RWPE2 (cell line): Measurements from ENCODE around the gene MTIF2.
"Not testable (repeated sequence)": the region's sequence is repeated elsewhere in the genome, so short reads cannot be mapped to it uniquely, and the experiment has no call there.

Experiments used
- ATAC-seq: fragments of 200-7000 bp; cut with Tn5 transposase; 3 replicates; pipeline ENCODE4 v1.9.1; 2021; ENCODE audit warnings: low read depth
- DNase-seq: peaks from one replicate; pipeline ENCODE4 v3.0.0-alpha.2; 2020; ENCODE audit warnings: low spot score
- H3K27ac ChIP-seq: fragments of 450-650 bp; 2 replicates; pipeline ENCODE4 v1.5.1; 2017; ENCODE audit warnings: mild to moderate bottlenecking; ENCODE audit not compliant: poor library complexity, severe bottlenecking
- H3K27me3 ChIP-seq: fragments of 250-450 bp; sonication (Bioruptor Pico); 2 replicates; pipeline ENCODE4 v1.5.1; 2021; ENCODE audit warnings: mild to moderate bottlenecking, moderate library complexity; ENCODE audit not compliant: insufficient read depth, poor library complexity, severe bottlenecking
- H3K36me3 ChIP-seq: fragments of 250-450 bp; sonication (Bioruptor Pico); 2 replicates; pipeline ENCODE4 v1.5.1; 2020; ENCODE audit warnings: low read depth, mild to moderate bottlenecking, moderate library complexity
- H3K4me1 ChIP-seq: fragments of 250-450 bp; sonication (Bioruptor Pico); 2 replicates; pipeline ENCODE4 v1.5.1; 2021; ENCODE audit warnings: mild to moderate bottlenecking, moderate library complexity; ENCODE audit not compliant: insufficient read depth, poor library complexity, severe bottlenecking
- H3K4me3 ChIP-seq: fragments of 250-450 bp; sonication (Bioruptor Pico); 2 replicates; pipeline ENCODE4 v1.5.1; 2021; ENCODE audit warnings: mild to moderate bottlenecking, moderate library complexity; ENCODE audit not compliant: severe bottlenecking
- H3K9me3 ChIP-seq: fragments of 250-450 bp; sonication (Bioruptor Pico); 2 replicates; pipeline ENCODE4 v1.5.1; 2021; ENCODE audit warnings: mild to moderate bottlenecking, moderate library complexity; ENCODE audit not compliant: severe bottlenecking
- TF ChIP-seq, protein P1 (sequence below): fragments of 450-650 bp; IDR thresholded peaks from one replicate; pipeline ENCODE4 v1.5.1; 2017; ENCODE audit warnings: mild to moderate bottlenecking, moderate library complexity; ENCODE audit not compliant: poor library complexity, severe bottlenecking

MTIF2 gene

DNA sequence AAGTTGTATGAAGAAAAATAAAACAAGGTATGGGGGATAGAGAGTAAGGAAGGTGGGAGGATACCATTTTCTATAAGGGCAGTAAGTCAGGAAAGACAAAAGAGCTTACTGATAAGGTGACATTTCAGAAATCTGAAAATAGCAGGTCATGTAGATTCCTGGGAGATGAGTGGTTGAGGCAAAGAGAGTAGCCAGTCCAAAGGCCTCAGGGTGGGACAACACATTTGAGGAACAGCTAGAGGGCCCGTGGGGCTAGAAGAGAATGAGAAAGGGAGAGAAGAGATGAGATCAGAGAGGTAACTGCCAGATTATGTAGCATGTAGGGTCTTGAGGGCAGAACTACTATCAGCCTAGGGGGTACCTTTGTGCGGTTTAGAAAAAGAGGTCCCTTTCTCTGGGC lies 39.8 kb downstream of the MTIF2 start:
- ATAC-seq: no peak
- H3K27ac ChIP-seq: no peak overlapping the region
- H3K27me3 ChIP-seq: no peaks in the 10 kb centered on the region
- H3K9me3 ChIP-seq: no peaks in the 10 kb centered on the region
- peaks cover 8% of the 10 kb centered on the region for H3K4me1 ChIP-seq
- H3K4me3 ChIP-seq: no peak overlapping the region
- TF ChIP-seq, protein P1, sequence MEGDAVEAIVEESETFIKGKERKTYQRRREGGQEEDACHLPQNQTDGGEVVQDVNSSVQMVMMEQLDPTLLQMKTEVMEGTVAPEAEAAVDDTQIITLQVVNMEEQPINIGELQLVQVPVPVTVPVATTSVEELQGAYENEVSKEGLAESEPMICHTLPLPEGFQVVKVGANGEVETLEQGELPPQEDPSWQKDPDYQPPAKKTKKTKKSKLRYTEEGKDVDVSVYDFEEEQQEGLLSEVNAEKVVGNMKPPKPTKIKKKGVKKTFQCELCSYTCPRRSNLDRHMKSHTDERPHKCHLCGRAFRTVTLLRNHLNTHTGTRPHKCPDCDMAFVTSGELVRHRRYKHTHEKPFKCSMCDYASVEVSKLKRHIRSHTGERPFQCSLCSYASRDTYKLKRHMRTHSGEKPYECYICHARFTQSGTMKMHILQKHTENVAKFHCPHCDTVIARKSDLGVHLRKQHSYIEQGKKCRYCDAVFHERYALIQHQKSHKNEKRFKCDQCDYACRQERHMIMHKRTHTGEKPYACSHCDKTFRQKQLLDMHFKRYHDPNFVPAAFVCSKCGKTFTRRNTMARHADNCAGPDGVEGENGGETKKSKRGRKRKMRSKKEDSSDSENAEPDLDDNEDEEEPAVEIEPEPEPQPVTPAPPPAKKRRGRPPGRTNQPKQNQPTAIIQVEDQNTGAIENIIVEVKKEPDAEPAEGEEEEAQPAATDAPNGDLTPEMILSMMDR: no peak
- no peak for DNase-seq
- peaks cover 16% of the 10 kb centered on the region for H3K36me3 ChIP-seq

DNA sequence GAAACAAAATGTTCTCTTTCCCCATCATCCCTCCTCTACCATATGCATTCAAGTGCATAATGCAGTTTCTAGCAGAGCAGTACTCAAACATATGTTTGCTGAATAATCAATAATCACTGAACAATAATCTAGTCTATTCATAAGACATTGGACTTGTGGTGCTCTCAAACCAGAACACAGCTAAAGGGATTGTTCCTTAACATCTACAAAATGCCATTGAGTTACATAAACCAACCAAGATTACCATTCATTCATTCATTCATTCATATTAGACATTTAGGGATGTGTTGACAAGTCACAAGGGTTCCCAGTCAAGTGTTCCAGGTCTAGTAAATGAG lies 40.8 kb downstream of the MTIF2 start:
- no peak overlapping the region for H3K4me3 ChIP-seq
- TF ChIP-seq, protein P1: no peak
- H3K9me3 ChIP-seq: no peaks in the 10 kb centered on the region
- DNase-seq (no peak), ATAC-seq (no peak)
- no peak overlapping the region for H3K27ac ChIP-seq
- no peaks in the 10 kb centered on the region for H3K27me3 ChIP-seq
- no peaks in the 10 kb centered on the region for H3K4me1 ChIP-seq
- peaks cover 6% of the 10 kb centered on the region for H3K36me3 ChIP-seq

DNA sequence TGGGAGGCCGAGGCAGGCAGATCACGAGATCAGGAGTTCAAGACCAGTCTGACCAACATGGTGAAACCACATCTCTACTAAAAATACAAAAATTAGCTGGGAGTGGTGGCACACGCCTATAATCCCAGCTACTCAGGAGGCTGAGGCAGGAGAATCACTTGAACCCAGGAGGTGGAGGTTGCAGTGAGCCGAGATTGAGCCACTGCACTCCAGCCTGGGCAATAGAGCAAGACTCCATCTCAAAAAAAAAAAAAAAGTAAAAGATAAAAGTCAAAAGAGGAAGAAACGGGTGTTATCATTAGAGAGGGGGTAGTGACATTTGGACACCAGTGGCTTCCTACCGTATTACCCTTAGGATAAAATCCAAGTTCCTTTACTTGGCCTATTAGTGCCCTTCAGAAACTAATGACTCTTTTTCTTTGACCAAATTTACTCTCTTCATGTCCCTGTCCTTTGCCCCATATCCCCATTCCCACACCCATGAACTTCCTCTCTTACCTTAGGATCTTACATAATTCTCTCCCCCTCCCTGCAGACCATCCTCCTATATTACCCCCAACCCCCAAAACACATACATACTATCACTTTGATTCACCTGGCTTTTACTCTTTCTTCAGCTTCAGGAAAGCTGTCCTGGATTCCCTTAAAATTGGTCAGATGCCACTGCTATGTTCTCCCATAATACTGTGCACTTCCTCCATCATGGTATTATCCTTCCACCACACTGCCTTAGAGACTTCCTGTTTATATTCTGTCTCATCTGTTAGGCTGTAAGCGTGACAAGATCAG lies 41.4 kb downstream of the MTIF2 start:
- H3K4me3 ChIP-seq, DNase-seq, H3K27ac ChIP-seq, H3K36me3 ChIP-seq, H3K9me3 ChIP-seq, H3K4me1 ChIP-seq, H3K27me3 ChIP-seq, ATAC-seq: not testable (repeated sequence)

DNA sequence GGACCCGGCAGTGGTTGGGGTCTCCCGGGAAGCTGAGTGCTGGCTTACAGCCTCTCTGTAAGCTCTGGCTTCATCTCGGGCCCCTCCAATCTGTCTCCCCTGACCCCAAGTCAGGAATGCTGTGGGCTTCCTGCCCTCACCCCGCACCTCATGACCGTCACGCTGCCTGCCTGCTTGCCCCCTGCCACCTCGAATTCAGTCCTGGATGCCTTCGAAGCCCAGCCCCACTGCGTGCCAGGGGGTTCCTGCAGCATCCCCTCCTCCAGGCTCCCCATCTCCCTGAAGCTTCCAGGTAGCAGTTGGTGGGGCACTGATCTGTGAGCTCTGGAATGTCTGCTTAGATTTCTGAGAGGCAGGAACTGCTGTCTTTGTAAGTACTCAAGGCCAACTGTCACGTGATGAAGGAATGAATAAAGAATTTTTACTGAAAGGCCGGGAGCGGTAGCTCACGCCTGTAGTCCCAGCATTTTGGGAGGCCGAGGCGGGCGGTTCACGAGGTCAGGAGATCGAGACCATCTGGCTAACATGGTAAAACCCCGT lies 43.5 kb downstream of the MTIF2 start:
- ATAC-seq: no peak
- Histone ChIP-seq H3K9me3 (no peaks in the 10 kb centered on the region), H3K27ac (no peak overlapping the region), H3K4me1 (peaks cover 4% of the 10 kb centered on the region), H3K36me3 (peaks cover 5% of the 10 kb centered on the region; the same call in 1 of the 2 replicates), H3K27me3 (no peaks in the 10 kb centered on the region), H3K4me3 (no peak overlapping the region)
- TF ChIP-seq, protein P1: no peak
- DNase-seq: no peak

DNA sequence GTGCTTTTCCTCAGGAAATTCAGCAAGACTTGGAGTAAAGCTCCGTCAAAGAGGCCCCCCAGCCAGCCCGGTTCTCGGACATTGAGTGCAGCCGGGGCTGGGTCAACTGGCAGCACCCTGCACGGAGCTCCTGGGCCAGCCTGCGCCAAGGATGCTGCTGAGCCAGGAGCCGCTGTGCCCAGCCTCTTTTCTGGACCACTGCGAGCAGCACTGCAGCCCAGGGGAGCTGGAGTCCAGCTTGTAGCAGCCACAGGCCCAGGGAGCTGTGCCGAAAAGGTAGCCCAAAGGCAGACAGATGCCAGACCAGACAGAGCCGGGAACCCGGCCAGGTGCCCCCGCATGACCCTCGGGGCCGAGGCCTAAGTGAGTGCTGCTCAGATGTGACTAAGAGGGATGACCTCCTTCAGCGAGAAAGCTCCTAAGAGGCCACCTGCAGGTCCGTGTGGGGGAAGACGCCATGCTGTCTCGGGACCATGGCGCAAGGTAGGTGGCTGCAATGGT lies 44.2 kb downstream of the MTIF2 start:
- peaks cover 5% of the 10 kb centered on the region; the same call in 1 of the 2 replicates for H3K36me3 ChIP-seq
- ATAC-seq: peak; percentile 28; the same call in 2 of the 3 replicates
- TF ChIP-seq, protein P1: no peak
- no peak overlapping the region for H3K27ac ChIP-seq
- peaks cover 4% of the 10 kb centered on the region for H3K4me1 ChIP-seq
- H3K27me3 ChIP-seq: no peaks in the 10 kb centered on the region
- no peak for DNase-seq
- no peak overlapping the region for H3K4me3 ChIP-seq
- no peaks in the 10 kb centered on the region for H3K9me3 ChIP-seq
